GM21447 (cell line): ENCODE measurements around the gene IMPA2.

Experiments used
- ATAC-seq: cut with Tn5 transposase; IDR thresholded peaks from one replicate; pipeline ENCODE4 v1.9.1; 2021; ENCODE audit not compliant: unreplicated experiment

Gene IMPA2

DNA sequence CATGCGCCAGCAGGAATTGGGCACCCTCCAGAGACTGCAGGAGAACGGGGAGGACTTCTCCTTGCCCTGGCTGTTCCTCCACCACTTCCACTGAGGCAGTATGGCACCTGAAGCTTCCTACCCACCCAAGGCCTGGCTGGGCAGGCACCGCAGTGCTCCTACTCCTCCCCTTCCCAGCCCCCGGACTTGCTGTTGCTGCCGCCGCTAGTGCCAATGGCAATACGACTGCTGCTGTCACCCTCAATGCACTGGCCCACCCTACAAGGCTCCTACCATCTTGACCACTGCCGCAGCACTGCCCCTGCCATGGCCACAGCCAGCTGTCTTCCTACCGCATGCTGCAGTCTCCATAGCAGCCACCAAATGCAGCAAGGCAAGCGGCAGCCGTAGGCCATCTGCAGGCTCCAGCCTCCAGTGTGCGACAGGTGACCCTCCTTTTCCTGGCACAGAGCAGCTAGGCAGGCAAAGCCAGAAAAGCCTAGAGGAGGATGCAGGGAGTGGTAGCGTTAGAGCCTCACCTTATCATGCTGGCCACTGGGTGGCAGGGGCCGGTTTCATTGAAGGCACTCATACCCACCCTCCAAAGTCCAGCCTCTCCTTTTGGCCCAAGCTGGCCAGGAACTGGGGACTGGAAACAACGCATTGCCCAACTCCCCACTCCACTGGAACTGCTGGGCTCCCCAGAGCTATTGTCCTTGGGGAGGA is 64.9 kb downstream of the IMPA2 start:
- no peak for ATAC-seq

- no peak for ATAC-seq
Measured at GRCh38 chr18:12046751-12047335, 65.5 kb downstream of the IMPA2 start.

GRCh38 chr18:12048010-12048826 is 66.9 kb downstream of the IMPA2 start:
- ATAC-seq, result no peak

- no peak for ATAC-seq
Measured at GRCh38 chr18:12048827-12049175, 67.5 kb downstream of the IMPA2 start.

GRCh38 chr18:12049978-12050811 is 68.9 kb downstream of the IMPA2 start:
- ATAC-seq, result peak; percentile 88

DNA sequence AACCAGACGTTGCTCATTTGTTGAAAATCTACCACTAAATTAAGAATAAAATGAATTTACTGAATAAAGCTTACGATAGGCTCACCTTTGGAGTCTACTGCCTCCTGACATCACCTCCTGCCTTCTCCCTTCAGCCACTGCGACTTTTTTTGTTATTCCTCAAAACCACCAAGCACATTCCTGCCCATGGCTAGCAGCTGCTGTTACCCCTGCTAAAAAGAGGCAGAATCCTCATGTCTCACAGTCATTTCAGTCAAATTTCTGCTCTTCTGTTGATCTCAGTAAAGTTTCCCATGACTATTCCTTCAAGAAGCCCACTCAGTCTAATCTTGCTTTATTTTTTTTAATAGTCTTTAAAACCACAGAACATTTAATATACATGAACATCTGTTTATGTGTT is 71.6 kb downstream of the IMPA2 start:
- ATAC-seq, result no peak

DNA sequence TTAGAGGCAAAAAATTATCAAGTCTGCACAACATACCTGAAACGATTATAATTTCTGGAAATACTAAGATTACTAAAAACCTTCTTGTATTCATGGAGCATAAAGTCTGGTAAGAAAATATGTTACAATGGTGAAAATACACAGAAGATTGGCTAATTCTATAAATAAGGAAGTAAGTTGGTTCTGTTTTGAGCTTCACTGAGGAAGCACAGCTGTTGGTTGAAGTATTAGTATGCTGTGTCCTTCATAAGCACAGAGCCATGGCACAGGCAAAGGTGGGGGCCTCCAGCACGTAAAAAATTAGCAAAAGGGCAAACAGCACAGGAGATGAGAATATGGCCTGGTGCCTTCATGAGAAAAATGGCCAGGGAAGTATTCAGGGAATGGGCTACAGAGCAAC is 72.0 kb downstream of the IMPA2 start:
- ATAC-seq, result peak; percentile 35

GRCh38 chr18:12056034-12056883 is 75.0 kb downstream of the IMPA2 start:
- no peak for ATAC-seq

- ATAC-seq, result no peak
Measured at GRCh38 chr18:12056884-12057402, 75.6 kb downstream of the IMPA2 start.

DNA sequence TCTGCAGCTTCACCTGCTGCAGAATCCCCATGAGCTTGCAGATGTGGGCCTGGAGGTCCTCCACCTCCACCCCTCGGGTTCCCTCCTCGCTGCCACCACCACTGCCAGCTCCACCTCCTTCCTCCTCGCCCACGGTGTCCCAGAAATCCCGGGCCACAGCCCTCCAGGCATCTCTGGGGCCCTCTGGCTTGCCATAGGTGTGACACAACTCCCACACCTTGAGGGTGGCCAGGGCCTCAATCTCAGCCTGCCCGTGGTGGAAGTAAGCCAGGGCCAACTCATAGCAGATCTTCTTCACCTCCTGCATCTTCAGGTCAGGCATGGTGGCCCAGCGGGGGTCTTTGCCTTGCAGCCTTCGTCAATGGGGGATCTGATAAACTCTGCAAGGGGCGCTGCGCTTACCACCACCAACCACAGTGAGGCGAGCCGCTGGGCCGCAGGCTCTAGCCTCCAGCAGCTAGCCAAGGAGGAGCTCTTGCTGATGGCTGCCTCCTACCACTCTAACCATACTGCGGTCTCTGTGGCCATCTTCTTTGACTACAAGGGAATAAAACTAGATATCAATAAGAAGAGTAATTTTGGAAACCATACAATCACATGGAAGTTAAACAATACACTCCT is 76.2 kb downstream of the IMPA2 start:
- no peak for ATAC-seq

- no peak for ATAC-seq
Measured at GRCh38 chr18:12059334-12060181, 78.3 kb downstream of the IMPA2 start.

DNA sequence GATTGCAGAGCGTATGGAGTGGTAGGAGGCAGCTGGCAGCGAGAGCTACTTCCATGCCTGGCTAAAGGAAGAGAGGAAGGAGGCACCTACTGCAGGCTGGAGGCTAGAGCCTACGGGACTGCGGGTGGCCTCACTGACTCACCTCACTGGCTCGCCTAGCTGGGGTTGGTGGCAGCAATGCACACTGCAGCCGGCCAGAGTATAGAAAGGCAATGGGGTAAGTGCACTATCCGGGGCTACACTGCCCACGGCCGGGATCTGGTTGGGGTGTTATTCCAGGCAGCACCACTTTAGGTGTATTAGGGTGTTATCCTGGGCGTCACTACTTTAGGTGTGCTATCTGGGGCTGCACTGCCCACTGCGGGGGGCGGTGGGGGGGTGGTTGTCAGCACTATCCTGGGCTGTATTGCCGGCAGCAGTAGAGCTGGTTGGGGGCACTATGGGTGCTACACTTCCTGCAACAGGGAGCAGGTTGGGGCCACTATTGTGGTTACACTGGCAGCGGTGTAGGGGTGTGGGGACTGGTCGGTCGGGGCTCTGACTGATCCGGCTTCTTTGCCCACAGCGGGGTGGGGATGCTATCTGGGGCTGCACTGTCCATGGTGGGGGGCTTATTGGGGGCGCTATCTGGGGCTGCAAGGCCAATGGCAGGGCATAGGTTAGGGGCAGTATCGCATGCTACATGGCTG is 79.0 kb downstream of the IMPA2 start:
- no peak for ATAC-seq

DNA sequence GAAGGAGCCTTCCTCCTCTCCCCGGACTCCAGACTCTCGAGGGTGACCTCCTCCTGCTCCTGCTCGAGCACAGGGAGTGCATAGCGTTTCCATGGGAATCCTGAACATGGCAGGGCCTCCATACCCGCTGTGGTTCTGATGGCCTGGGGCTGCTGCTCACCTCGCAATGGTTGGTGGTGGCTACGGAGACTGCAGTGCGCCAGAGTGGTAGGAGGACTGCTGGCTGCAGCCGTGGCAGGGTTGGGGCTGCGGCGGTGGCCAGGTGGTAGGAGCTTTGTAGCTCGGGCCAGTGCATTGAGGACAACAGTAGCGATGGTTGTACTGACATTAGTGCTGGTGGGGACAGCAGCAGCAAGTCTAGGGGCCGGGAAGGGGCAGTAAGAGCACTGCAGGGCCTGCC is 80.4 kb downstream of the IMPA2 start:
- ATAC-seq, result no peak

- ATAC-seq, result no peak
Measured at GRCh38 chr18:12062974-12063373, 81.7 kb downstream of the IMPA2 start.

GRCh38 chr18:12064086-12064763 is 82.9 kb downstream of the IMPA2 start:
- no peak for ATAC-seq

DNA sequence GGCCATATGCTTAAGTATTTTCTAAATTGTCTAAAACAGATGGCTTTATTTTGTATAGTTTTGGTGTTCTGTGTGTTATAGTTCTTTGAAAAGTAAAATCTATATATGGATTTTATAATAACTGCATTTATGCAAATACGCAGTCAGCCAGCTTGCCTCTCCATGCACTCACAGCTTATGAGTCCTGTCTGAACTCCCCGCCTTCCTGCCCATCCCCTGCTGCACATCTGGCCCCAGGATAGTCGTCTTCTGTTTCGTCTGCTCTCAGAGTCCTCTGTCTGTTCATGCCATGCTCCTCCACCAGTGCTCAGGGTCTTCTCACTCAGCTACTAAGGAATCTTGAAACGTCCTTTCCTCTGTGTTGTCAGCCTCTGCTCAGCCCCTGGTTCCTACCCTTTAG is 84.1 kb downstream of the IMPA2 start:
- ATAC-seq, result no peak

DNA sequence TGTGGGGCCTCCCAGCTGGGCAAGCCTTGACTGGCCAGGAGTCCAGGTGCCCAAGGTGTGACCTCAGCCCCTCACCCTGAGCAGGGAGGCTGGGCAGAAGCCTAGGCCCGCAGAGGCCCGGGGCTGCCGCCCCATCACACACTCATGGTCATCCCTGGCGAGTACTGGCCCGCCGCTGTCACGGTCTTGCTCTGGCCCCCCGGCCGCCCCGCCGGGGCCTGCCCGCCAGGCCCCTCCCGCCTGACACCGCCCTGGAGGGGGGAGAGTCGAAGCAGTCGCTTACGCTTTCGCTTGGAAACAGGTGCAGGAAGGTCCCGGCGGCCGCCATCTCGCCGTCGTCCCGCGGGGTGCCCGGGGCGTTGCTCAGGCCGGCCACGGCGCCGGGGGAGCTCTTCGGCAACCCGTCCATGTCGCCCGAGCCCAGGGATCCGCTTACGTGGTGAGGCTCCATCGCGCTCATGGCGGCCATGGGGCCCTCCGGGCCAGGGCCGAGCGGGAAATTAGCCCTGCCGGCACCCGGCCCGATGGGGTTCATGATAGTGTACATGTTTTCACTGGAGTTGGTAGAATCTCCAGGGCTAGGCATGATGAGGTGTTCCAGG is 85.7 kb downstream of the IMPA2 start:
- ATAC-seq, result no peak
